Ishikawa (cell line): Measurements from ENCODE around the gene ZNF544.

Experiments used
- CEBPB ChIP-seq: IDR thresholded peaks from 2 replicates; pipeline ENCODE4 v1.6.1; 2012
- CREB1 ChIP-seq: IDR thresholded peaks from 2 replicates; pipeline ENCODE4 v1.6.1; 2012; ENCODE audit warnings: low read depth
- EGR1 ChIP-seq: IDR thresholded peaks from 2 replicates; pipeline ENCODE4 v1.6.1; 2012
- EP300 ChIP-seq: IDR thresholded peaks from 2 replicates; pipeline ENCODE4 v1.6.1; 2012; ENCODE audit warnings: borderline replicate concordance
- FOXM1 ChIP-seq: IDR thresholded peaks from 2 replicates; pipeline ENCODE4 v1.6.1; 2012; ENCODE audit warnings: low read depth, borderline replicate concordance
- MAX ChIP-seq: IDR thresholded peaks from 2 replicates; pipeline ENCODE4 v1.6.1; 2012
- NFIC ChIP-seq: IDR thresholded peaks from 2 replicates; pipeline ENCODE4 v1.6.1; 2012
- RAD21 ChIP-seq: IDR thresholded peaks from 2 replicates; pipeline ENCODE4 v1.6.1; 2012; ENCODE audit warnings: low read depth
- REST ChIP-seq: IDR thresholded peaks from 2 replicates; pipeline ENCODE4 v1.6.1; 2012; ENCODE audit warnings: low read depth, mild to moderate bottlenecking
- TAF1 ChIP-seq: IDR thresholded peaks from 2 replicates; pipeline ENCODE4 v1.6.1; 2012; ENCODE audit warnings: low read depth, mild to moderate bottlenecking
- TCF12 ChIP-seq: IDR thresholded peaks from 2 replicates; pipeline ENCODE4 v1.6.1; 2012; ENCODE audit warnings: low read depth
- TEAD4 ChIP-seq: IDR thresholded peaks from 2 replicates; pipeline ENCODE4 v1.6.1; 2012
- USF1 ChIP-seq: IDR thresholded peaks from 2 replicates; pipeline ENCODE4 v1.6.1; 2012
- YY1 ChIP-seq: IDR thresholded peaks from 2 replicates; pipeline ENCODE4 v1.6.1; 2012; ENCODE audit warnings: low read depth
- ZBTB7A ChIP-seq: IDR thresholded peaks from 2 replicates; pipeline ENCODE4 v1.6.1; 2012; ENCODE audit warnings: low read depth

Gene ZNF544

GRCh38 chr19:58277197-58277596, 48.5 kb downstream of the ZNF544 start:
- TF ChIP-seq RAD21, result no peak
- TF ChIP-seq REST, result no peak
- no peak for TF ChIP-seq EGR1

GRCh38 chr19:58277748-58278540, 49.2 kb downstream of the ZNF544 start:
- TF ChIP-seq FOXM1 (no peak), CREB1 (no peak), NFIC (no peak), RAD21 (no peak), TAF1 (no peak), REST (no peak), EGR1 (no peak), EP300 (no peak), MAX (no peak), TEAD4 (no peak), YY1 (no peak), CEBPB (no peak), TCF12 (no peak), ZBTB7A (no peak), USF1 (no peak)

GRCh38 chr19:58278541-58279041, 49.9 kb downstream of the ZNF544 start, which contains the start of gene ZNF8:
Gene ZNF8 (plus strand): TSS chr19:58278955. CDS start chr19:58279082, 127 bp downstream.
- TF ChIP-seq TAF1, result peak; percentile 66
- TF ChIP-seq NFIC, result peak; percentile 83
- TF ChIP-seq EGR1, result peak; percentile 71
- no peak for TF ChIP-seq FOXM1
- TF ChIP-seq TEAD4, result peak; percentile 4; the same call in 1 of the 2 replicates
- TF ChIP-seq TCF12, result peak; percentile 53; the same call in 1 of the 2 replicates
- TF ChIP-seq CEBPB, result no peak
- peak; percentile 96 for TF ChIP-seq YY1
- peak; percentile 49; the same call in 1 of the 2 replicates for TF ChIP-seq EP300
- TF ChIP-seq MAX, result peak; percentile 58; the same call in 1 of the 2 replicates

- TF ChIP-seq MAX (peak; percentile 76), USF1 (0 out of 2 replicates have a peak, but pooled peaks have one; percentile 15), CEBPB (no peak), TCF12 (peak; percentile 14; the same call in 1 of the 2 replicates), TAF1 (no peak), FOXM1 (no peak)
Measured at GRCh38 chr19:58279042-58279924, 50.6 kb downstream of the ZNF544 start.

- TF ChIP-seq RAD21, result no peak
- TF ChIP-seq REST, result no peak
- no peak for TF ChIP-seq YY1
- no peak for TF ChIP-seq CREB1
- TF ChIP-seq CEBPB, result no peak
- no peak for TF ChIP-seq NFIC
- no peak for TF ChIP-seq ZBTB7A
- TF ChIP-seq TAF1, result no peak
- TF ChIP-seq MAX, result no peak
- TF ChIP-seq EP300, result no peak
- no peak for TF ChIP-seq FOXM1
- no peak for TF ChIP-seq TEAD4
- no peak for TF ChIP-seq USF1
- no peak for TF ChIP-seq EGR1
Measured at GRCh38 chr19:58279925-58280316, 51.2 kb downstream of the ZNF544 start.
